H1 (cell line): ENCODE results near the gene DEAF1. TPM values are rescaled to one million over a fixed set of nuclear protein-coding genes. Genes with fewer than 3 reads are reported as not detected.

Experiments
- TAF7 ChIP-seq: optimal IDR thresholded peaks from 2 replicates; pipeline ENCODE3; 2011; ENCODE audit warnings: low read depth, mild to moderate bottlenecking, inconsistent platforms, low read length, moderate library complexity, borderline replicate concordance
- polyA plus RNA-seq, 7 experiments: library from polyadenylated mRNA; depleted of rRNA in 3 of 7; stranded (reverse) in 5 of 7; unstranded in 2 of 7; fragments of >200 nt in 5 of 7; fragments of 200-250 nt in 2 of 7; gene quantifications; 1 replicate in 5 of 7; 2 replicates in 1 of 7; 4 replicates in 1 of 7; pipeline versions ENCODE4 v1.2.1 to v1.2.3, GENCODE V29; 2011 to 2013; ENCODE audit warnings: missing spikeins in 2 of 7, mixed read lengths in 2 of 7
- total RNA-seq: library from RNA; stranded (reverse); fragmentation: NEBNext Ultra II Directional; extraction: Animal tissue kit (Norgen Biotek cat#: 25700); gene quantifications from 2 replicates; pipeline ENCODE4 v1.2.1, GENCODE V29; 2021
- TF ChIP-seq, protein P1 (sequence below): IDR thresholded peaks from 2 replicates; pipeline ENCODE4 v1.6.1; 2012; ENCODE audit warnings: low read length, inconsistent platforms

Gene DEAF1
- total and polyA plus RNA-seq, 2 of the 8 experiments (the other 6 are each of a cell fraction or from before 2014, with no cell fraction given): 47.3 to 58.4 TPM

GRCh38 chr11:617912-618682, 76.9 kb downstream of the DEAF1 start (continued):
- TF ChIP-seq, protein P1, sequence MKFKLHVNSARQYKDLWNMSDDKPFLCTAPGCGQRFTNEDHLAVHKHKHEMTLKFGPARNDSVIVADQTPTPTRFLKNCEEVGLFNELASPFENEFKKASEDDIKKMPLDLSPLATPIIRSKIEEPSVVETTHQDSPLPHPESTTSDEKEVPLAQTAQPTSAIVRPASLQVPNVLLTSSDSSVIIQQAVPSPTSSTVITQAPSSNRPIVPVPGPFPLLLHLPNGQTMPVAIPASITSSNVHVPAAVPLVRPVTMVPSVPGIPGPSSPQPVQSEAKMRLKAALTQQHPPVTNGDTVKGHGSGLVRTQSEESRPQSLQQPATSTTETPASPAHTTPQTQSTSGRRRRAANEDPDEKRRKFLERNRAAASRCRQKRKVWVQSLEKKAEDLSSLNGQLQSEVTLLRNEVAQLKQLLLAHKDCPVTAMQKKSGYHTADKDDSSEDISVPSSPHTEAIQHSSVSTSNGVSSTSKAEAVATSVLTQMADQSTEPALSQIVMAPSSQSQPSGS: no peak
- no peak for TF ChIP-seq TAF7
